Activated CD4-positive, alpha-beta T cell treated with anti-CD3 and anti-CD28 coated beads, Interleukin-2, amount 50 U/mL, for 16 hours (primary cell): Measurements from ENCODE around the gene TRIP11.
A peak's percentile ranks its signal among the peaks of the same experiment; 100 is the strongest.
"Not testable (repeated sequence)": the region's sequence is repeated elsewhere in the genome, so short reads cannot be mapped to it uniquely, and the experiment has no call there.

Experiments used
- DNase-seq: peaks from one replicate; pipeline ENCODE4 v3.0.0-alpha.2; 2020

The TRIP11 gene

DNA sequence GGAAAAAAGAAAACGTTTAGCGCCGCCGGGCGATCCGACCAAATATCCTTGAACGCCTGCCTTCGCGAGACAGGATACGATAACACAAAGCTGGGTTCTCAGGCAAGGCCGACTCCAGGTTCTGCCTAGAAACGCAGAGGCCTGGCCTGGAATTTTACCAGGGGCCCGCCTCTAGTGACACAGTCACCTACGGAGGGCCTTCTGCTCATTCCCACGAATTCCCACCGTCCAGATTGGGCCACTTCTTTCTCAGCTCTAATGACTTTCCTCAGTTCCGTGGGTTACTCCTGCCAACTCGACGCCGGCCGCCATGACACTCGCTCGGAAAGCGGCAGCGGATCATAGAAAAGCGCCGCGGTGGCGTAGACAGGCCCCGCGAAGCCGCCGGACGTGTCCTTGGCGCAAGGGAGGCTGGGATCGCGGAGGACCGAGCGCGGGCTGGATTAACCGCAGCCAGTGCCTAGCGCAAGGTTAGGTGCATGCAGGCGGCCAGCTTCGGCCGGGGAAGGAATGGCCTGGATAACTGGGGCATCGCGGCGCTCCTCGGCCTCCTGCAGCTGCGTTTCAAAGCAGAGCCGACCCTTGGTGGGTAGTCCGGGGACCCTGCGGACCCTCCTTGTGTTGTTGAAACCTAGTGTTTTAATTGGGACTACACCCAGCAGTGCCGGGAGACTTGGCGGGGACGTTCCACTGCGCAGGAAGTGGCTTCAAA lies at the start of gene TRIP11:
TRIP11 (minus strand) TSS at position 341 of the 712 bp plus-strand sequence. CDS start 374 bp downstream, outside the sequence.
- peak; percentile 96 for DNase-seq

DNA sequence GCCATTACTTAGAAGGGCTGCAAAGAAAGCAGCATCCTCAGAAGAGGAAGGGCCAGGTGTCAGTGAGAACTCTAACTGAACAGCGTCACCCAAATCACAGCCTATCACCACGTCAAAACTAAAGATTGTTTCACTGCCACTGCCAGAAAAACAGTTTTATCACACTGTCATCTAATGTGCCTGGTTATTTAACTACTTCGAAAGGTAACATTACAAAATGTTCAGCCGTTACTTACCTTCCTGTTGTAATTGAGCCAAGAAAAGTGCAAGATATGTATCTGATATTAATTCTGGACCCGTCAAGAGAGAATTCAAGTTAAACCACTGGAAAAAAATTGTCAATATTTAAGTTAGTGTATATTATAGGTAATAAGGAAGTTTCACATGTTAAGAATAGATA lies 48.6 kb upstream of the TRIP11 start:
- no peak for DNase-seq

DNA sequence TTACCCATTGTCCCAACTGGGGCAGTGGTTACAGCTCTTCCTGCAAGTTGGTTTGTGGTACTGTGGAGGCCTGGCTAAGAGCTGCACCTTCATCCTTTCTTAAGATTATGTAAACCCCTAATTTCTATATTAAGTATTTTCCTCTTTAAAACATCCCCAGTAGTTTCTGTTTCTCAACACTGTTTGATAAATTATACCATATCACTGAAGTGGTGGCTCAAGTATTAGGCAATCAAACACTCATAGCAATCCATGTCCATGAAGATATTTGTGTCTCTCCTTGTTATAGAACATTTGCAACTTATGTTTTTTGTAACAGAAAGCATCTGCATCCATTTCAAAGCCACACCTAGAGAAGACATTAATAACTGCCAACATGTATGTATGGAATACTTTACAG lies 34.7 kb upstream of the TRIP11 start:
- DNase-seq = no peak

DNA sequence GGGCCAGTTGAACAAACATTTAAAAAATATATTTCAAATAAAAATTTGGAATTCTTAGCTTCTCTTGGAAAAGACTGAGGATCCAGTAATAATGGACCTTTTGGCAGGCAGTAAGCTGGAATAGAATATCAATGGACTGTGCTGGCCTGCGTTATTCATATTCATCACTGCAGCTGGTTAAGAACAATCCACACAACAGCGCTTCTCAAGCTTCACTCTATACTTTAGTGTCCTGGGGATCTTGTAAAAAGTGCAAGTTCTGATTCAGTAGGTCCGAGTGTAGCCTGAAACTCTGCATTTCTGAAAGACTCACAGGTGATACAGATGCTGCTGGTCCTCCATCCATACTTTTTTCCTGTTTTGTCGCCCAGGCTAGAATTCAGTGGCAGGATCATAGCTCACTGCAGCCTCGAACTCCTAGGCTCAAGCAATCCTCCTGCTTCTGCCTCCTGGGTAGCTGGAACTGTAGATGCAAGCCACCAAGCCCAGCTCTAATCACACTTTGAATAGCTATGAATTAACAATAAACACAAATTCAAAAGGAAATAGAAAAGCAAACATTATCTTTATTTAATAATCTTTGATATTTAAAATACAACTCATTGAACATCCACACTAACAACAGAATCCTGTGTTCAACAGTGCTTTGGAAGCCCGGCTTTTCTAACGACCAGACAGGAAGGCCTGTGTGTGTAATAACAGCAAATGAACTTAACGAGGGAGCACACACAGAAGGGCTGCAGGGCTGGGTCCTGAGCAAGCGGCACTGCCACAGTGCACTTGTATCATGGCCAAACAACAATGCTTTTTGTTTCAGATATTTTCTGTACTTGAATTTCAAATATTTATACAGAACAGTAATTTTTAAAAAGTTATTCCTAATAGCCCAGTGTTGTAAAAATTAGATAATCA lies 18.4 kb upstream of the TRIP11 start:
- no peak for DNase-seq

DNA sequence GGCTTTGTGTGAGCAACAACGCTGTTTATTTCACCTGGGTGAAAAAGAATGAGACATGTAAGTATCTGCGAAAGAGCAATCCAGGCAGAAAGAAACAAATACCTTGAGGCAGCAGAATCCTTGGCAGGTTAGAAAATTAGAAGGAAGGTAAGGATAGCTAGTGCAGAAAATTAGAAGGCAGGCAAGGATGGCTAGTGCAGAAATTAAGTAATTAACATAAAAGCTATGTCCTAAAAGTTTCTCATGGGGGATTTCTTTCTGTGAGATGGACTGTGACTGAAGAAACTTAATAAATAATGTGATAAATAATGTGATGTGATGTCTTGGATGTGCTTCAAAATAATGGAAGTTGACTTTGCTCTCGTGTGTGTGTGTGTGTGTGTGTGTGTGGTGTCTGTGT lies 9.9 kb upstream of the TRIP11 start:
- no peak for DNase-seq

DNA sequence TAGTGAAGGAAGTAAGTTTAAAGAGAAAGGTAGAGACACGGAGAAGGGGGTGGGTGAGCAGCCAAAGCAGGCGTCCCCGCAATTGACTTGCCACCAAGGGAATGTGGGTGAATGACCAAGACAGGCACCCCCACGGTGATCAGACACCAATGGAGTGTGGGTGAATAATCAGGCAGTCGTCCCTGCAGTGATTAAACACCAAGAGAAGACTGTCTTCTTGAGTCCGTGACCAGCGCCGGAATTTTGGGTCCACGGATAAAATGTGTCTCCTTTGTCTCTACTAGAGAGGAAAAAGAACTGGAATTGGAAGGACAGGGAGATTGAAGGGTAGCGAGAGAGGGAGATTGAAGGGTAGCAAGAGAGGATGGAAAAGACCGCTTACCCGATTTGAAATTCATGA lies 9.4 kb upstream of the TRIP11 start:
- not testable (repeated sequence) for DNase-seq

DNA sequence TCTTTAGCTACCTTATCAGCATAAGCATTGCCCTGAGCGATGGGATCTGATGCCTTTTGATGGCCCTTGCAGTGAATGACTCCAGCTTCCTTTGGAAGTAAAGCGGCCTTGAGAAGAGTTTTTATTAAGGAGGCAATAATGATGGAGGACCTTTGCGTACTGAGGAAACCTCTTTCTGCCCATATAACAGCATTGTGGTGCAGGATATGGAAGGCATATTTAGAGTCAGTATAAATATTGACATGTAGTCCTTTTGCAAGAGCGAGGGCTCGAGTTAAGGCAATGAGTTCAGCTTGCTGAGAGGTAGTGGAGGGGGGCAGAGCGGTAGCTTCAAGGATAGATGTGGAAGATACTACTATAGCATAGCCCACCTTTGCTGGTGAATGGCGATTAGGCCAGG lies 6.0 kb upstream of the TRIP11 start:
- DNase-seq = not testable (repeated sequence)

DNA sequence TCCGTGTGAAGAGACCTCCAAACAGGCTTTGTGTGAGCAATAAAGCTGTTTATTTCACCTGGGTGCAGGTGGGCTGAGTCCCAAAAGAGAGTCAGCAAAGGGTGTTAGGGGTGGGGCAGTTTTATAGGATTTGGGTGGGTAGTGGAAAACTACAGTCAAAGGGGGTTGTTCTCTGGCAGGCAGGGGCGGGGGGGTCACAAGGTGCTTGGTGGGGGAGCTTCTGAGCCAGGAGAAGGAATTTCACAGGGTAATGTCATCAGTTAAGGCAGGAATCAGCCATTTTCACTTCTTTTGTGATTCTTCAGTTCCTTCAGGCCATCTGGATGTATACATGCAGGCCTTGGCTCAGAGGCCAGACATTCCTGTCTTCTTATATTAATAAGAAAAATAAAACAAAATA lies 1.9 kb upstream of the TRIP11 start:
- not testable (repeated sequence) for DNase-seq

DNA sequence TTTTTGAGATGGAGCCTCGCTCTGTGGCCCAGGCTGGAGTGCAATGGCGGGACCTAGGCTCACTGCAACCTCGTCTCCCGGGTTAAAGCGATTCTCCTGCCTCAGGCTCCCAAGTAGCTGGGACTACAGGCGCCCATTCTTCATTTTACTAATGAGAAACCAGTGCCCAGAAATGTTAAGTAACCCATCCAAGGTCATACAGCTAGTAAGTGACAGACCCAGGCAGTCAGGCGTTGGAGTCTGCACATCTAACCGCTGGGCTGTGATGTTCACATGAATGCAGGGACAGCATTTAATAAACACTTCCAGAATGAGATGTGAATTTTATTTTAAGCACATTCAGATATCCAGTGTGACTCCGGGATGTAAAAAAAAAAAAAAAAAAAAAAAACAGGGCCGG lies 1.3 kb upstream of the TRIP11 start:
- DNase-seq = no peak

DNA sequence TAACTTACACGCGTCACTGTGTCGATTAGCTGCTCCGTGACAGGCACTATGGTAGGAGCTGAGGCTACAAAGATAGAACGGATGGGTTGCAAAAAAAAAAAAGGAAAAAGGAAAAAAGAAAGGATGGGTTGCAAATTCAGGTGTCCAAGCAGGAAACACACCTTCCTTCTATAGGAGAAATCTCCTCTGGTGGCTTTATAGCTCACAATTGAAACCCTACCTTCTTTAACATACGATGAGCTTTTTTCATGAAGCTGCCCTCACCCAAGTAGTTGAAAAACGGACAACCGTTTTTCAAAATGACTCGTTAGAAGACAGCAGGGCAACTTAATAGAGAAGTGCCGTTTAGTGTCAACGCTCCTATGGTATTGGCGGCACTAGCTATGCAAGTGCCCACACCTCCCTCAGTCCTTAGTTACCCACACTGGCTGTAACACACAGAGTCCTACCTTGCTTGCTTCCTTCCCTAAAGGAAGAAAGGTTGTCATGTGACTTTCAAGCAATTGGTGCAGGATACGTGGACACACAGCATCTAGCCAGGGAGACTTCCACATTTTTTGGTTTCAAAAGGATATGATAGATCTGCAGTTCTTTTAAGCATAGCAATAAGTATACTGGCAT lies 682 bp upstream of the TRIP11 start:
- DNase-seq = peak; percentile 79

DNA sequence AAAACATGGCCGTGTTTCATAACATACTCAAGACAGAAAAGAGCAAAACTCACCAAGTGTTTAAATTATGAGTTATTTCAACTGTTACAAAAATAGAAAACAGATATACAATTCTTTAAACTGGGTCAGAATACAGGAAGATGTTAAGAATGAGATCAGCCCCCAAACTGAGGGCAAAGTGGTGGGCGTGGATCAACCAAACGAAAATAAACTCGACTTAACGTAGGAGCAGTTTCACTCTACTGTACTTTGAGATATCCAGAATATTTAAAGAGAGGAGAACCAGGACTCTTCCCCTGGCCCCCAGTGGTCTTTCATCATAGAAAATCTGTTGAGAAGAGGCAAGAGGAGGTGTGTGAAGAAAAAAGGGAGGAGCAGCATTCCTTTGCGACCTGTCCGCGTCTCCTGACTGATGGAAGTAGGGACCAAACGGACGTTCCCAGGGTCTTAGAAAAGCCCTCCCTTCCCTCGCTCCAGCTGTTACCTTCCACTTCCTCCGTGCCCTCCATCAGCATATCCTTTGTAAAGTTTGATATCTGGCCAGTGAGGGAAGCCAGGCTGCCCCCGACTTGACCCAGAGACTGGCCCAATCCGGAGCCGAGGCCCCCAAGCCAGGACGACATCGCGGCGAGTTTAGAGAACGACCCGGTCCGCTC lies 668 bp downstream of the TRIP11 start:
- DNase-seq = peak; percentile 20

DNA sequence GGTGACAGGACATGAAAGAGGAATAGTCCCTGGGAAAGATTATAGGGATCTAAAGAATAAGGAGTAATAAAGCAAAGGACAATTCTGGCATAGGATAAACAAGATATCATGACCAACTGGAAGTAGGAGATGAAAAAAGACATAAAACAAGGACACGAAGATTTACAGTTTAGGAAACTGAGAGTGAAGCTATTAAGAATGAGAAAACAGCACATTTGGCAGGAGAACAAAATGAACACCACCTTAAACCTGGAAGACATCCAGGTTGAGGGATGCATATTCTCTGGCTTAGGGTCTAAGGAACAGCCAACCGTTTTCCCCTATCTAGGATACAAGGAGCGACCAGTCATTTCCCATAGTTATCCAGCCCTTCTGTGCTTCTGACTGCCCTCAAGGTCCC lies 1.9 kb downstream of the TRIP11 start:
- no peak for DNase-seq

DNA sequence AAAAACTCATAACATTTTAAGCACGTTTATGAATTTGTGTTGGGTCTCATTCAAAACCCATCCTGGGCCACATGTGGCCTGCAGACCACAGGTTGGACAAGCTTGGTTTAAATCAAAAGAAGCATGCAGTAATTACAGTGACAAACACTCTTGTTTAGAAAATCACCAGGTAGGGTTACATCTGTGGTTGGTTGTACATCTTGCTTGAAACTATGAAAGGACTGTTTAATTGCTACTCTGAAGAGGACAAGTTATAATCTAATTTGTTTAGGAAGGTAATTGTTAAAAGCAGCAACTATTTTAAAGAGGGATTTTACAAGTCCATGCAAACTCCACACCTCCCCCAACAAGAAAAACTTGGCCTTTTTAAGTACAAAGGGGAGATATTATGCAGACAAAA lies 4.0 kb downstream of the TRIP11 start:
- no peak for DNase-seq

DNA sequence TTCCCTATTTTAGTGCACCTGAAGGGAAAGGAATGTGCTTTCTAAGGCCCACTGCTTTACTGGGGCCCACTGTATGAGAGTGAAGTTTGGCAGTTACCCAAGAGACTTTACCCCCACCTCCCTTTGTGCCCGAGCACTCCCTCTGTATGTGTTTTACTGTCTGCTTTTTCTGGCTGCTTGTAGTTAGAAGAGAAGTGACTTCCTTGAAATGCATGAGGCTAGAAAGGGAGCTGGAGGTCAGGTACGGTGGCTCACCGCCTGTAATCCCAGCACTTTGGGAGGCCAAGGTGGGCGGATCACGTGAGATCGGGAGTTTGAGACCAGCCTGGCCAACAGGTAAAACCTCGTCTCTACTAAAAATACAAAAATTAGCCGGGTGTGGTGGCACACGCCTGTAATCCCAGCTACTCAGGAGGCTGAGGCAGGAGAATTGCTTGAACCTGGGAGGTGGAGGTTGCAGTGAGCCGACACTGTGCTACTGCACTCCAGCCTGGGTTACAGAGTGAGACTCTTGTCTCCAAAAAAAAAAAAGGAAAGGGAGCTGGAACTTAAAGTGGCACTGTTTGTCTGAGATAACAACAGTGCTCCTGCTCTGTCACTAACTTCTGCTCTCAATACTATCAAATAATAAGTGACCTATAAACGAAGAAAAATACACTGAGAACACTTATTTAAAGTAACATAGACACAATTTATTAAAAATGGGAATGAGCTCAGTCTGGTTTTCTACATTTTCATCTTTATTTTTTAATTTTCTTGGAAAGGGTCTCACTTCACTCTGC lies 5.8 kb downstream of the TRIP11 start:
- no peak for DNase-seq

DNA sequence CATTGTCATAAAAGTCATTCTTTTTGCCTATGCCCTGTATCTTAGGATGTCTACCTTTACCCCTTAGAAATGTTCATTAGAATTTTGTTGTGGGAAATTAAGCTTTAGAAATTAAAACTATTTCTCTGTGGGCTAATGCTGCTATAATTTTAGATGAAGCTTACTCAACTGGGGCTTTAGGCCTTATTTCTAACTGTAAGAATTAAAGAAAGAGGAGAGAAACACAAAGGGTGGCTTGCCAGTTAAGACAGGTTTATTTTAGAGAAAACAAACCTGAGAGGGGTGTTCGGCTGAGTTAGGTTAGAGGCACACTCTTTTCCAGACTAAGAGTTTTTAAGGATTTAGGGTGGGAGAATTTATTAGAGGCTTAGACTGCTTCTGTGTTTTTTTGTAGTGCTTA lies 6.4 kb downstream of the TRIP11 start:
- no peak for DNase-seq

DNA sequence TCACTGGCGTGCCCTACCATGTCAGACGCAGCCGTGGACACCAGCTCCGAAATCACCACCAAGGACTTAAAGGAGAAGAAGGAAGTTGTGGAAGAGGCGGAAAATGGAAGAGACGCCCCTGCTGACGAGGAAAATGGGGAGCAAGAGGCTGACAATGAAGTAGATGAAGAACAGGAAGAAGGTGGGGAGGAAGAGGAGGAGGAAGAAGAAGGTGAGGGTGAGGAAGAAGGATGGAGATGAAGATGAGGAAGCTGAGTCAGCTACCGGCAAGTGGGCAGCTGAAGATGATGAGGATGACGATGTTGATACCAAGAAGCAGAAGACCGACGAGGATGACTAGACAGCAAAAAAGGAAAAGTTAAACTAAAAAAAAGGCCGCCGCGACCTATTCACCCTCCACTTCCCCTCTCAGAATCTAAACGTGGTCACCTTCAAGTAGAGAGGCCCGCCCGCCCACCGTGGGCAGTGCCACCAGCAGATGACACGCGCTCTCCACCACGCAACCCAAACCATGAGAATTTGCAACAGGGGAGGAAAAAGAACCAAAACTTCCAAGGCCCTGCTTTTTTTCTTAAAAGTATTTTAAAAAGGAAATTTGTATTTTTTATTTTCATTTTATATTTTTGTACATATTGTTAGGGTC lies 13.2 kb downstream of the TRIP11 start:
- no peak for DNase-seq

DNA sequence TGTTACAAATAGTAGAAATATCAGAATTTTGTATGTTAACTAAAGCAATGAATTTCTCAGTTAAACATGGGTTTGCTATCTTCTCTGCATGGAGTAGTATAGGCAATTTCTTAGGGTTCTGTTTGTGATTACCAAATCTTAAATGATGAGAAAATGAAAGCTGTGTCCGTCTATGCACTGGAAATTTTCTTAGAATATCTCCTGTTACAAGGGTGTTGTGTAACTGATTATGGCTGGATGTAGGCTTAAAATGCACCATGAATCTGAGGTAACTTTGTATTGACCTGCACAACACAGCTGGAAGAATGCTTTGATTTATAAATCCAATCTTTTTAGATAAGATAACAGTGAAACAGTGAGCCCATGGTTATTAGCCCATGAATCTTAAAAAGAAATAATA lies 17.8 kb downstream of the TRIP11 start:
- no peak for DNase-seq

DNA sequence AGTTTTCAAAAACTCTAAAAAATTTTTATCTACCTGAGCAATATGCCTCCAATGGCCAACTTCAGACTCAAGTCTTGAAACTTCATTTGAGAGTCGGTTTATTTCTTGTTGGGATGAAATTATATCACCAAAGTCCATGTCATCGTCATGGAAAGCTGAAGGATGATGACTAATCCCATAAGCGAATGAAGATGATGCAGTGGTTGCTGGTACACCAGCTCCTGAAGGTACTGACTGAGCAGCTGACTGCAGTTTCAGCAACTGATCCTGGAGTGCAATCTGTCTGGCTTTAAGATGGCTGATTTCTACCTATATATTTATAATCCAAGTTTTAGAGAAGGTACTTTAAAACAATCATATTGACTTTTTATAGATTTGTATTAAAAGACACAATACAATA lies 18.3 kb downstream of the TRIP11 start:
- no peak for DNase-seq

DNA sequence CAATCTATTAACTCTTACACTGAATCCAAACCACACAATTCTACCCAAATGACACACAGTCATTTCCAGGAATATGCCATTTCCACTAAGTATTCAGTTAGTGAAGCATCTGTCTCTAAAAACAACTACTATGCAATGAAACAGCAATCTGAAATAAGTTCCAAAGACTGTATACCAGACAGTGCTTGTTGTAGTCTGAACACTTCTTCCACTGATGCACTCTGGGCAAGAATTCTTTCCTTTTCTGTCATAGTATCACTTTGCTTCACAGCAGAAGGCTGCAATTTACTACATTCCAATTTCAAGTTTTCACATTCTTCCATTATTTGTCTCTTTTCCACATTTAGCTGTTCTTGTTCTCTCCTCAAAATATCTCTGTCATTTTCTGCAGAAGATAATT lies 25.8 kb downstream of the TRIP11 start:
- DNase-seq = no peak

DNA sequence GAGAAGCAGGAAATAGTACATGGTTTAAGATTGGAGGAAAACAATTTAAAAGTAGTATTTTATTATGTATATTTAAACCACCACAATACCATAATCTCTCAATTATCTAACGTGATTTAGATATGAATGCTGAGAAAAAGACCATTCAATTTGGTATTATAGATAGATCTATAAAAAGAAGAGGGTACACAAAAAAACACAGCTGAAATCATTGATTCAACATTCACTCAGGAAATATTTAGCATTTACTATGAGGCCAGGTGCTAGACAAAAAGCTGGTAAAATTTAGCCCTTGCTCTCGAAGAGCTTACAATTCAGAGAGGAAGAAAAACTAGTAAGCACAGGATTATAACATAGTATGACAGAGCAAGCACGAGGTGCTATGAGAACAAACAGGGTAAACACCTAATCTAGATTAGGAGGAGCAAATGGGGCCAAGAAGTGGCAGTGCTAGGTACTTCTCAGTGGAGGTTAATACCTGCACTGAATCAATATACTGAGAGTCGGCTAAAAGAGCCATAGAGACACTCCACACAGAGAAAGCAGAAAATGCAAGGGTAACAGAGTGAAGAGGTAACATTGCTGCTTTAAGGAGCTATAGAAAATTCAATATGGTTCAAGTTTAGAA lies 27.6 kb downstream of the TRIP11 start:
- no peak for DNase-seq

DNA sequence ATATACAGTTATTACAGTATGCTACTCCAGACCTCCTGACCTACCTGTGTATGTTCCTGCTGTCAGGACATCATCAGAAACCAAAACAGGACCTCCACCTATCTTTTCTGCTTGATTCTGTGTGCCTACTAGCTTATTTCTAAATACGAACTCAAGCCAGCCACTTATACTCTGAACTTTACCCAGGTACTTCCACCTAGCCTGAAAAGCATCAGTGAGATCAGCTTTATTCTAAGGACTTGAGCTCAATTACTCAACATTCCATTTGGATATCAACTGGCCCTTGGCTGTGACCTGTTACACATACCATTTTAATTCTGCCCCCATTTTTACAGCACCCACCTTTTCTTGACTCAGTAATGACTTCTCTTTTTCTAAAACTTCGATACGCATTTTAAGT lies 29.2 kb downstream of the TRIP11 start:
- no peak for DNase-seq
